NCI-H1436 treated with DMSO at 0.1 percent for 48 hours (cell line): Measurements from ENCODE around the gene PRLR.
"Not testable (repeated sequence)": the region's sequence is repeated elsewhere in the genome, so short reads cannot be mapped to it uniquely, and the experiment has no call there.

Experiments
- DNase-seq: peaks from one replicate; lab custom pipeline; 2025; lab: John Stamatoyannopoulos, UW

Gene PRLR

DNA sequence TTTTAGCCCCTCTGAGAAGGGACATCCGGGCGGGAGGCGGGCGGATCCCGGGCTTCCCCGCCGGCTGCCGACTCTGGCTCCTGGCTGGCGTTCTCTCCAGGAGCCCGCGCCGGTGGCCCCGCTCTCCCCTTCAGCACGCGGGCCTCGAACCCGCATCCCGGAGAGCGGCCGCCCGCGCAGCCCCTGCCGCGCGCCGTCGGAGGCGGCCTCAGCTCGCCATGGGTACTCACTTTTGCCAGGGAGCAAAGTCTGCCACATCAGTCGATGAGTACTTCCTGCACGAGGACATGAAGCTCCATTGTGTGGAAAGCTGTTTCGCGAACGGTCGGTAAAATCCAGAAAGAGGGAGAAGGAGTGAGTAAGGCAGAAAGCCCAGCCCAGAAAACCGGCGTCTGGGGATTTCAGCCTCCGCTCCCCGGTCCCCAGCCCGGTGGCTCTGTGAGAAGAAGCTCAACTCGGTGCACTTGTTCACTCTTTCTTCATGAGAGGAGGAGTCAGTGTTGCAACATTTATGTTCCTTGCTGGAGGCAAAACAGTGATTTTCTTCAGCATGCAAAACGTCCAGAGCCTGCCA is at the start of gene PRLR:
Gene PRLR (minus strand): TSS at position 450 of the 574 bp plus-strand sequence. CDS start 140,867 bp downstream, outside the sequence.
- DNase-seq: no peak

DNA sequence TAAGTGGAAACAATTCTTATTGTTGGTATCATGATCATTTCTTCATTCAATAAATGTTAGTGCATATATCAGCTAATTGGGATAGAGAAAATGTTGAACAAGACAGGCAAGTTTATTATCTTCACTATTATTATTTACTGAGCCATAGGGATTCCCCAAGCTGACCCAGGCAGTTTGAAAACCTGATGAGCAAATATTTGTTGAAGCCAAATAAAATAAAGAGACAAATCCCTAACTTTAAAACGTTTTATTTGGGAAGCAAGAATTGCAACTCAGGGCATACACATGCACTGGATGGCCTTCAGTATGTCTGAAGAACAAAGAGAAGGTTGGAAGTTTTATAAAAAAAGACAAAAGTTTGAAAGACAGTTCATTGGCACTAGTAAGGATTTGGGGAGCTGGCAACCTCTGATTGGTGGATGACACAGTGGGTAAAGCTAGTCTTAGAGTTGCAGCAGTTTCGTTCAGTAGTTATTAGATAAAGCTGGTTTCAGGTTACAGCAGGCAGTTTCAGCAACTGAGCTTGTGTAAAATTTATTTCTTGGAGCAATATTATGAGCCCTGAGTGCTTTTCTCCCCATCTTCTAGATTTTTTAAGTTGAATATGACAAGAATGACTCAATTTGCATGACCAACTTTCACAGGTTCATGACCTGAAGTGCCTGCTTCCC is 44.7 kb upstream of the PRLR start:
- DNase-seq: no peak

DNA sequence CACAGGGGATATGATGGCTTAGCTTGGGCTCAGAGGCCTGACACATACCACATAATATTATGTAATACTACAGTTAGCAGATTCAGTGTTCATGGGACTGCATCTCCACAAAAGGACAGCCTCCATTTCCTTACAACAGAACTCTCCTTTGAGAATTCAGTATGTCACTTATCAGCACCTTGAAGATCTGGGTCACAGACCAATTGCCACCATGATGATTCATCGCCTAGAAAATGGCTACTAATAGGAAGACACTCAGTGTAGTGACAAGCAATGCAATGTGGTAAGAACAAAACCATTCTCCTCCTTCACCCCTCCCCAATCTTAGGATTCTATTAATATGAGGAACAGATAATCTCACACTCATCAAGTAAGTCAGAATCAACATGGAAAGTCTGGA is 38.7 kb upstream of the PRLR start:
- no peak for DNase-seq

DNA sequence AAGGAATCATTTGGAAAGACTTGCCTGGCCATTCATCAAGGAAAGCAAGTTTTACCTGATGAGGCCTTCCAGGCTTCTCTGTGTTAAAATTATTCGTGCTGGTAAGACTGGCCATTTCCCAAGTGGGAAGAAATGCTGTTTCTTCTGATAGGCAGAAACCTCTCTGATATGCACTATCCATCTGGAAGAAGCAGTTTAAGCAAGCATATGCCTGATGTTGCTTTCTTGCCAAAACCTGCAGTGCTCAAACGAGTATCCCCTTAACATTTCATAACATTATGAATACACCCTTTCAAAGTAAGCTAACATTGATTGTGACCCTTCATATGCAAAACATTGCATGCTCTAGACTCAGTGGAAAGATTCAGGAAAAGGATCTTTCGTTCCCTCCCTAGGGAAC is 36.0 kb upstream of the PRLR start:
- DNase-seq: no peak

DNA sequence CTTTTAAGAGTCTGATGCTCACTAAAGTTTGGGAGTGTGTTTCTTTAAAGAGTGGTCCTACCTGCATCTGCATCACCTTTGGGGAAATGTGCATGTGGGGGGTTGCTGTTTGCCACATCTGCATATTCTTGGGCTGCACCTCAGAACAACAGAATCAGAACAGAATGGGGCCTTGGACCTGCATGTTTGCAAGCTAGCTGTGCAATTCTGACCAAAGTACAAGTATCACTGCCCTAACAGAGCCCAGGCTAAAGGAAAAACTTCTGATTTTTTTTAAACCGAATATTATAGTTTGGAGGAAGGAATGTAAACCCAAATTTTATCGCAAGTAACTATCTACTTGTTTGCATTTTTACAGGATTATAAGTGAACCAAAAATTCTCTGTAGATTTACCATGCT is 34.2 kb upstream of the PRLR start:
- no peak for DNase-seq

DNA sequence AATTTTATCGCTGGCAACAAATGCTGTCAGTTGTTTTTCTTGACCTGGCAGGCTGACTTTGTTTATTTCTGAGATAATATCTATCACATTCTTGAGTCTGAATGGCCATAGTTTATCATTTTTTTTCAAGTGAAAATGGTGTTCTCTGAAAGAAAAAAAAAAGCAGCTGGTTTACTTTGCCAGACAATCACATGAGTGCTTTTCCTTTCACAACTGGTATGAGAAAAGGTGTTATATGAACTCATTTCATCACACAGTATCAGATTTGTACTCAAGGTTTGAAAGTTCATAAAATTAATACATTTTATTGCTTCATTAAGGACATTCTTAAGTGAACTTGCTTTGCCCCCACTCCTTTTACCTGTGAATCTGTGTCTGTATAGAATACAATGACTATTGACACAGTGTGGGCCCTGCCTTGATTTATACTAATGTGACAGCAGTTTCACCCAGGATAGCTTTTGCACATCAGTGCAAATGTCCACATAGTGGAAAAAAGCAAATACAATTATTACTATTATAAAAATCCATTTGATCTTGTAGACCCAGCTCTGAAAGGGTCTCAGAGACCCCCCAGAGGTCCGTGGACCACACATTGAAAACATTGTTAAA is 33.1 kb upstream of the PRLR start:
- no peak for DNase-seq

DNA sequence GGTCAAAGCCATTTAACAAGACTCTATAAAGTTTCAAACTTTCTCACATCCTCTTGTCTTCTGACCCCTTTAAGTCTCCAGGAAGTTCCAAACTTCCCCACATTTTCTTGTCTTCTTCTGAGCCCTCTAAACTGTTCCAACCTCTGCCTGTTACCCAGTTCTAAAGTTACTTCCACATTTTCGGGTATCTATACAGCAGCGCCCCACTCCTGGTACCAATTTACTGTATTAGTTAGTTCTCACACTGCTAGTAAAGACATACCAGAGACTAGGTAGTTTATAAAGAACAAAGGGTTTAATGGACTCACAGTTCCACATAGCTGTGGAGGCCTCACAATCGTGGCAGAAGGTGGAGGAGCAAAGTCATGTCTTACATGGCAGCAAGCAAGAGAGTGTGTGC is 23.3 kb upstream of the PRLR start:
- DNase-seq: no peak

DNA sequence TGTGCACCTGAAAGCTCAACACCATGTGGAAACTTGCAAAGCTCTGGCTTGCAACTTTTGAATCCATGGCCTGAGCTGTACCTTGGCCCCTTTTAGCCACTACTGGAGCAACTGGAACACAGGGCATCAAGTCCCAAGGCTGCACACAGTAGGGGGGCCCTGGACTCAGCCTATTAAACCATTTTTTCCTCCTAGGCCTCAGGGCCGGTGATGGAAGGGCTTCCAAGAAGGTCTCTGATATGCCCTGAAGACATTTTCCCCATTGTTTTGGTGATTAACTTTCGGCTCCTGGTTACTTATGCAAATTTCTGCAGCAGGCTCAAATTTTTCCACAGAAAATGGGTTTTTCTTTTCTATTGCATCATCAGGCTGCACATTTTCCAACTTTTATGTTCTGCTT is 22.7 kb upstream of the PRLR start:
- no peak for DNase-seq

DNA sequence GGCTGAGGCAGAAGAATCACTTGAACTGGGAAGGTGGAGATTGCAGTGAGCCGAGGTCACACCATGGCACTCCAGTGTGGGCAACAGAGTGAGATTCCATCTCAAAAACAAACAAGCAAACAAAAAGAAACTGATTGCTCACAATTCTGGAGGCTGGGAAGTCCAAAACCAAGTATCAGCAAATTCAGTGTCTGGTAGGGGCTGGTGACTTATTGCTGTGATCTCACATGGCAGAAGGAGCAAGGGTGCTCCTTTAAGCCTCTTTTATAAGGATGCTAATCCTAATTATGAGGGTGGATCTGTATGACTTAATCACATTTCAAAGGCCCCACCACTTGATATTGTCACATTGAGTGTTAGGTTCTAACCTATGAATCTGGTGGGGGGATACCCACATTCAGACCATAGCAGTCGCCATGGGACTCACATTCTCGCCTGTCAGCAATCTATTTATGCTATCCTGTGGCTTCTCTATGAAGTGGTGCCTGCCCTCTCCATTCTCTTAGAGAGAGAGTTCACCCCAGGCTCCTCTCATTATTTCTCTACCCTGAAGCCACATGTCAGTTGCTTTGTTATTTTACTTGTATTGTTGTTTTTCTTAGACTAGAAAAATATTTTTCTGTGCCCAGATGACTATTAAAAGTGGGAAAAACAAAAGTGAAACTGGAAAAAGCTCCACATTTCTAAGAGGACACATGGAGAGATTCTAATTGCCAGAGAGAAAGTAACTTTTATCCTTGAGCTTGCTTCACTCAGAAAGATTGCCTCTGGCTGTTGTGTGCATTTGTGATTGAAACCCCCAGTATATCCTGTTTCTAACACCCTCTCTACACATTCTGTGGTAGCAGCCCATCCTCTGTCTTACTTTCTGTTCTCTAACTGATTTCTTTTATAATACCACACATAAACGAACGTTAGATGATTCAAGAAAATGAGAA is 18.8 kb upstream of the PRLR start:
- no peak for DNase-seq

DNA sequence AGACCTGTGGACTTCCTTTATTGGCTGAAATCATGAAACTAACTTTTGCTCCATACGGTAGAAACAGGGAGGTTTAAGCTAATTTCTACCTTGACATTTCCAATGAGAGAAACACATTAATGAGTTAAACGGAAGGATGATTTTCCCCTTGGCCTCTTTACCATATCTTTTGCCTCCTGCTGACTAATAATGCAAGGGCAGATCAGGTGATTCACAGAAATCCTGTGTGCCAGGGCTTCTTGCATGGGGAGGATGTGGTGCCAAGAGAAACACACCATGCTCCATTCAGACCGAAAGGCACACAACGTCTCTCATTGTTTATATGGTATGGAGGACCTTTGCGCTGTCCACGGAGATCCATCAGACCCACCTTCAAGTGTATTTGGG is 17.4 kb upstream of the PRLR start:
- DNase-seq: no peak

DNA sequence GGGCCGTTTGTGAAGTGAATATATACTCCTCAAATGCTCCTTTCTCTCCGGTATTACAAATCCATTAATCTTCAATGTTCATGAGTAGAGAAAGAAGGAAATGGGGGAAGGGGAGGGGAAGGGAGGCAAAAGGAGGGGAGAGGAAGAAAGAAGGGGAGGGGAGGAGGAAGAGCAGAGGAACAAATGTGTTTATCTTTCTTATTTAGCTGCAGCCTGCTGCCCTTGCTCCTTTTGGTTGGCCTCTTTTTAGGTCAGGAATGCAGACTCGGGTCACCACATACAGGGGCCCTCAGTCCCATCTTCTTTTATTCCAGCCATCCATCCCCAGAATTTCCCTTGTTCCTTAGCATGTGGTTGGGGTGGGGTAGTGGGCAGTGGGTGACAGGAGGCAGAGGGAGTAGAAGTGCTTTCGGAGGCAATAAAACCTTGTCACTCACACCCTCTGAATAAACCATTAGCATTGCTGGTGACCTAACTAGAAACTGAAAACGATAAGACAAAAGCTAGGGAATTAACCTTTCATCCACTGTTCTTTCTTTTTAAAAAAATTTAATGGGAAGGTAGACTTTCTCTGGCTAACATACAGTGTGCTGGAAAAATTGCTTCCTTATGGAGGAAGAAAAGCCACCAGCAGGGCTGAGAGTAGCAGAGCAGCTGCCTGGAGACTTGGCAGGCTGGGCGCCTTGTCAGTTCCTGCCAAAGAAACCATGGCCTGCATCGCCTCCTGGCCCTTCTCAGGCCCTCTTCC is 16.8 kb upstream of the PRLR start:
- no peak for DNase-seq

DNA sequence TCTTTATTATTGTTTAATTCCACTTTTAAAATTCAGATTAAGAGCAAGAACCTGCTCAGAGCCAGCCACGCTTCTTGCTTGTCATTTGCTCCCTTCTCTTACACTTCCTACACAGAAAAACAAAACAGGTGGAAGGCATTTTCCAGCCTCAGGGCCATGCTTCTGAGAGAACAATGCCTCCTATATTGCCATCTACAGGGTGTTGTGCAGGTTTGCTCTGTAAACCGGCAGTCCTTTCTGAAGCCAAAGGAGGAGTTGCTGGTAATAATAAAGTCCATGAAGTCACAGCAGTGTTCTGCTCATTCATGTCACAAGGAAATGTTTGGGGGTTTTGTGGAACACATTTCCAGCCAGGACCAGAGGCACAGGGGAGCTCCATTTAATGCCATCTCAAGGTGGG is 16.1 kb upstream of the PRLR start:
- DNase-seq: no peak

DNA sequence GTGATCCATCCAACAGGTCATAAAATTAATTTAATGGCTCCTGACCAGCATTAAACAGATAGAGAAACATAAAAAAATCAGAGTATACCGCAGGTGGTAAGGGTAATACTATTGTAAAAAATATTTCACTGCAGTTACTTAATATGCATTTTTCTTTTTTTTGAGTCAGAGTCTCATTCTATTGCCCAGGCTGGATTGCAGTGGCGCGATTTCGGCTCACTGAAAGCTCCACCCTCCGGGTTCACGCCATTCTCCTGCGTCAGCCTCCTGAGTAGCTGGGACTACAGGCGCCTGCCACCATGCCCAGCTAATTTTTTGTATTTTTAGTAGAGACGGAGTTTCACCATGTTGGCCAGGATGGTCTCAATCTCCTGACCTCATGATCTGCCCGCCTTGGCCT is 15.1 kb upstream of the PRLR start:
- not testable (repeated sequence) for DNase-seq

DNA sequence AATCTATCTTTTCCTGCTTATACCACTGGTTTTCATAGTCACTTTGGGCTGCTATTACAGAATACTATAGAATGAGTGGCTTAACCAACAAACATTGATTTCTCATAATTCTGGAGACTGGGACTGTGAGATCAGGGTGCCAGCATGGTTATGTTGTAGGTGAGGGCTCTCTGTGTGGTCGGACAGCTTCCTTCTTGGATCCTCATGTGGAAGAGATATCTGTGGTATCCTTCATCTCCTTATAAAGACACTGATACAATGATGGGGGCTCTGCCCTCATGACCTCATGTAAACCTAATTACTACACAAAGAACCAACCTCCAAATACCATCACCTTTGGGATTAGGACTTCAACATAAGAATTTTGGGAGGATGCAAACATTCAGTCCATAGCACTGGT is 13.9 kb upstream of the PRLR start:
- no peak for DNase-seq

DNA sequence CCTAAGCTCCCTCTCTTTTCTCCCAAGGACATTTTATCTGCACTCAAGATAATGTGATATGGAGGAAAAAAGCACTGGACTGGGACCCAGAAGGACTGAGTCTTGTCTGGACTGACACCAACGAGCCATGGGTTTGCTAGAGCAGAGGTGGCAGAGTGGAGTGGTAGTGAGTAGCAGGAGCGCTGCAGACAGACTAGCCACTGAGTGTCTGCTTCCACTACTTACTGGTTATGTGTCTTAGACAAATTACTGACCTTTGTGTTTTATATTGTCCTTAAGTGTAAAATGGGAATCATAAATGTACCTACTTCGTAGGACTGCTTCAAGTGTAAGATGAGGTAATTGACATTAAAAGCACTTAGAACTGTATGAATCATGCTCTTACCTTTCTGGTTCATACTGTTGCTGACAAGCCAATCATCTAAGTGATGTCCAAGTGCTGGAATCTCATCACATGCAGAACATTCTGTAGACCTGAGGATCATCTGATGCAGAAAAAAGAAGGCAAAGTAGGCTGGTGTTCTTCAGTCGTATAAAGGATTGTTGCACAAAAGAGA is 12.5 kb upstream of the PRLR start:
- no peak for DNase-seq

DNA sequence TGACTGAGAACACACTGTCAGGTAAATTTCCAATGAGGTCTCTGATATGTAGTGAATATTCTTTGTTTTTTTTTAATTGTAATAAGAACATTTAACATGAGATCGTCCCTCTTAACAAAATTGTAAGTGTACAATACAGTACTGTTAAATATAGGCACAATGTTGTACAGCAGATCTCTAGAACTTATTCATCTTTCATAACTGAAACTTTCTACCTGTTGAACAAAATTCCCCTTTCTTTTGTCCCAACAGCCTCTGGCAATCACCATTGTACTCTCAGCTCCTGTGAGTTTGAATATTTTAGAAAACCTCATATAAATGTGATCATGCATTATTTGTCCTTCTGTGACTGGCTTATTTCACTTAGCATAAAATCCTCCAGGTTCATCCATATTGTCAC is 10.6 kb upstream of the PRLR start:
- DNase-seq: no peak

DNA sequence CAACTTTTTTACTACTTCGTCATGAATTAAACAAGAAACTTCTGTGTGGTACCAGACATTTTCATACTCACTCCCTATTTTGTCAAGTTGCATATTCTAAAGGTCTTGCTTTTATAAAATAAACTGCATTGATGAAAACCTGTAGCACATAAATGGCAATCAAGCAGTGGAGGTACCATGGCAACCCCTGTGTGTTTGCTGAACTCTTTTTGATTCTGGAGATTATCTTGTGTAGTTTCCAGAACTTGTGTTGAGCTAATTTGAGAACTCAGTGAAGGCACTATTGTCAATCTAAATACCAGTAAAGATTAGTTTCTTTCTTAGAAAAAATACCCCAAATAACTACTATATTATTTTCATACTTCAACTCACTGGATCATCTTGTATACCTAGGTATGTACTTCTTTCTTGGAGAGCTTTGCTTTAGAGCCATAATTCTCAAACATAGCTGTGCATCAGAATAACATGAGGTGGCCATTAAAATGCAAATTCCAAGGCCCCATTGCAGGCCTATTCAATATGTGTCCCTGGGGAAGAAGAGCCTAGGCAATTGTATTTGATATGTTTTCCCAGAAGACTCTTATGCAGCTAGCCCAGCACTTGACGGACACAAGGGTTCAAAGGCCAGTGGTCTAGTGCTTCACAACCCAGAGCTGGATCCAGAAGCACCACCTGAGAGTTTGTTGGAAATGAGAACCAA is 9.8 kb upstream of the PRLR start:
- no peak for DNase-seq

DNA sequence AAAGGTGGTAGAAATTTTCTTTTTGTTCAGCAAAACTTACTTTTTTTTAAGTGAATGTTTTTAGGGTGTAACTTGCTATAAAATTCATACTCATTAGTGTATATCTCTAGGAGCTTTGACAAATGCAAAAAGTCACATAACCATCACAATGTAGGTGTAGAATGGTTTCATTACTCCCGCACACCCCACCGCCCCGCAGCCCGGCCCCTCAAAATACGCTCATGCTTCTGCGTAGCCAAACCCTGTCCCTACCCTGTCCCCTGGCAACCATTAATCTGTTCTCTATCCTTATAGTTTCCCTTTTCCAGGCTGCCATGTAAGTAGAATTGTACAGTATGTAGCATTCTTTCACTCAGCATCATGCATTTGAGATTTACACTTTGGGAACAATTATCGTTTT is 9.2 kb upstream of the PRLR start:
- DNase-seq: no peak

DNA sequence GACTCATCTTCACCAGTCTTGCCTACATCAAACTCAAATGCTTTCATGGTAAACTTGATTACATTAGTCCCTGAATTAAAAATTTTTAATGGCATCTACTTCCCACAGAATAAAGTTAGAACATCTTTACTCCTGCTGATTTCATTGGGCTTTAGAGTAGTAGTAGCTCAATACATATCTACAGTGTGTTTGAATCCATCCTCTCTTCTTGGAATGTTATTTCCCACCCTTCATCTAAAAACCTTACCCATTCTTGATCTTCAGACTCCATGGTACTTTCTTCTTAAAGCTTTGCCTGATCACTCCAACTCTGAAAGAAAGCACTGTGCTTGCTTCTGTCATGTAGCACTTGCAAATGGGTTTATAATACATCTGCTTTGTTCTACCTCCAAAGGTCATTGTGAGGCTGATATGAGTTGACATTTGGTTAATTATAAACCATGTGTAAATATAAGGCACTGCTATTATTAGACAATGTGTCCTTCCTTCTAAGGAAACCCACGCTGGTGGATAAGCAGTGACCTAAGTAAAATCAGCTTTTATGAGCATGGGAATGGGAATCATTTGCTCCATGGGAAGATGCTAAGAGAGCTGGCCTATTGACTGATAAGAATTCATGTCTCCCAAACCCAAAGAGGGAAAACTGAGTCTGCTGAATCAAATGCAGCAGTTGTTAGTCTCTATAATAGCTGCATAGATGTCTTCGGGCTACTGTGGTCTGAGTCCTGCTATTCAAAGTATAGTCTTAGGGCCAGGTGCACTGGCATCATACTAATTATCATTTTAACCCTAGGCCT is 7.5 kb upstream of the PRLR start:
- no peak for DNase-seq

DNA sequence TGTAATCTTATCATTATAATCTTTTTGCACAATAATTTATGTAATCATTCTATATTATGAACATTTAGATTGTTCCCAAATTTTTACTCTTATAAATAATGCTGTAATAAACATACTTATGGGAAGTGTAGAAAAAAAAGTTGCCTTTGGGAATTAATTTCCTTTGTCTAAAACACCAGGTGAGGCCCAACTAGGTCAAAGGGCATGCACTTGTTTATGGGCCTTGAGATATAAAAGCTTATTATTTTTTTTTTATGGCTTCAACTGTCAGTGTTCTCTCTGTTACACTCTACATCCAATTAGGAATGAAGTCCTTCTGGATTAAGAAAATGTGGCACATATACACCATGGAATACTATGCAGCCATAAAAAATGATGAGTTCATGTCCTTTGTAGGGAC is 6.5 kb upstream of the PRLR start:
- no peak for DNase-seq
